ENCODE data around the gene CCDC200. TPM values are rescaled to one million over a fixed set of nuclear protein-coding genes. Genes with fewer than 3 reads are reported as not detected.

Gene CCDC200
- total and polyA plus RNA-seq, 2 of the 13 experiments (the other 11 are each of a cell fraction or from before 2014, with no cell fraction given), result not detected

DNA sequence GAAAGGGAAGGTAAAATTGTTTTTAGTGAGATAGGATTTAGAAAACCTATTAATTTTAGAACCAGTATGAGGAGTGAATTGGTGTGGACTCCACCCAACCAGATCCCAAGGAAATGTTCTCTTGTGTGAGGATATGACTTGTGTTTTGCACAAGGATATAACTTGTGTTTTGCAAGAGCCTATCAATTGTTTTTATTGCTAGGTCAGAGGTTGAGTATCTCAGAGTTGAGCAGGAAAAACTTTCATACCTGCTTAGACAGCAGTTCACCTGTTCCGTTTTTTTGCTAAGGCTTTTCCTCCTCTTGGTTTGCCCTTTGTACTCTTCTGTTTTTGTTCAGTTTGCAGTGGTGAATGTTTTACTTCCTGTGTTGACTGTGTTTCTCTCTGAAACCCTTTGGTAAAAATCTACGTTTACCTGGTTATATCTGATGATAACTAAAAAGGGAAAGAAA lies 52.3 kb downstream of the CCDC200 start (continued):
- TF ChIP-seq, protein P1, sequence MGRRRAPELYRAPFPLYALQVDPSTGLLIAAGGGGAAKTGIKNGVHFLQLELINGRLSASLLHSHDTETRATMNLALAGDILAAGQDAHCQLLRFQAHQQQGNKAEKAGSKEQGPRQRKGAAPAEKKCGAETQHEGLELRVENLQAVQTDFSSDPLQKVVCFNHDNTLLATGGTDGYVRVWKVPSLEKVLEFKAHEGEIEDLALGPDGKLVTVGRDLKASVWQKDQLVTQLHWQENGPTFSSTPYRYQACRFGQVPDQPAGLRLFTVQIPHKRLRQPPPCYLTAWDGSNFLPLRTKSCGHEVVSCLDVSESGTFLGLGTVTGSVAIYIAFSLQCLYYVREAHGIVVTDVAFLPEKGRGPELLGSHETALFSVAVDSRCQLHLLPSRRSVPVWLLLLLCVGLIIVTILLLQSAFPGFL (CRISPR knock-in tag; IDR thresholded peaks at IDR 0.05), result no peak
- no peak for TF ChIP-seq ARHGAP35 (CRISPR knock-in tag; IDR thresholded peaks at IDR 0.05; ENCODE audit: borderline replicate concordance)
- TF ChIP-seq, protein P2, sequence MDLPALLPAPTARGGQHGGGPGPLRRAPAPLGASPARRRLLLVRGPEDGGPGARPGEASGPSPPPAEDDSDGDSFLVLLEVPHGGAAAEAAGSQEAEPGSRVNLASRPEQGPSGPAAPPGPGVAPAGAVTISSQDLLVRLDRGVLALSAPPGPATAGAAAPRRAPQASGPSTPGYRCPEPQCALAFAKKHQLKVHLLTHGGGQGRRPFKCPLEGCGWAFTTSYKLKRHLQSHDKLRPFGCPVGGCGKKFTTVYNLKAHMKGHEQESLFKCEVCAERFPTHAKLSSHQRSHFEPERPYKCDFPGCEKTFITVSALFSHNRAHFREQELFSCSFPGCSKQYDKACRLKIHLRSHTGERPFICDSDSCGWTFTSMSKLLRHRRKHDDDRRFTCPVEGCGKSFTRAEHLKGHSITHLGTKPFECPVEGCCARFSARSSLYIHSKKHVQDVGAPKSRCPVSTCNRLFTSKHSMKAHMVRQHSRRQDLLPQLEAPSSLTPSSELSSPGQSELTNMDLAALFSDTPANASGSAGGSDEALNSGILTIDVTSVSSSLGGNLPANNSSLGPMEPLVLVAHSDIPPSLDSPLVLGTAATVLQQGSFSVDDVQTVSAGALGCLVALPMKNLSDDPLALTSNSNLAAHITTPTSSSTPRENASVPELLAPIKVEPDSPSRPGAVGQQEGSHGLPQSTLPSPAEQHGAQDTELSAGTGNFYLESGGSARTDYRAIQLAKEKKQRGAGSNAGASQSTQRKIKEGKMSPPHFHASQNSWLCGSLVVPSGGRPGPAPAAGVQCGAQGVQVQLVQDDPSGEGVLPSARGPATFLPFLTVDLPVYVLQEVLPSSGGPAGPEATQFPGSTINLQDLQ (CRISPR knock-in tag; IDR thresholded peaks at IDR 0.05), result no peak
- TF ChIP-seq ZFP36L1 (CRISPR knock-in tag; IDR thresholded peaks at IDR 0.05), result no peak
- TF ChIP-seq, protein P3, sequence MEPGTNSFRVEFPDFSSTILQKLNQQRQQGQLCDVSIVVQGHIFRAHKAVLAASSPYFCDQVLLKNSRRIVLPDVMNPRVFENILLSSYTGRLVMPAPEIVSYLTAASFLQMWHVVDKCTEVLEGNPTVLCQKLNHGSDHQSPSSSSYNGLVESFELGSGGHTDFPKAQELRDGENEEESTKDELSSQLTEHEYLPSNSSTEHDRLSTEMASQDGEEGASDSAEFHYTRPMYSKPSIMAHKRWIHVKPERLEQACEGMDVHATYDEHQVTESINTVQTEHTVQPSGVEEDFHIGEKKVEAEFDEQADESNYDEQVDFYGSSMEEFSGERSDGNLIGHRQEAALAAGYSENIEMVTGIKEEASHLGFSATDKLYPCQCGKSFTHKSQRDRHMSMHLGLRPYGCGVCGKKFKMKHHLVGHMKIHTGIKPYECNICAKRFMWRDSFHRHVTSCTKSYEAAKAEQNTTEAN (CRISPR knock-in tag; conservative IDR thresholded peaks at IDR 0.05), result peak; percentile 88
- peak; percentile 99 for TF ChIP-seq ELF3 (CRISPR knock-in tag; IDR thresholded peaks at IDR 0.05)
- no peak for TF ChIP-seq NCOA1 (CRISPR knock-in tag; IDR thresholded peaks at IDR 0.05)
- TF ChIP-seq, protein P4, sequence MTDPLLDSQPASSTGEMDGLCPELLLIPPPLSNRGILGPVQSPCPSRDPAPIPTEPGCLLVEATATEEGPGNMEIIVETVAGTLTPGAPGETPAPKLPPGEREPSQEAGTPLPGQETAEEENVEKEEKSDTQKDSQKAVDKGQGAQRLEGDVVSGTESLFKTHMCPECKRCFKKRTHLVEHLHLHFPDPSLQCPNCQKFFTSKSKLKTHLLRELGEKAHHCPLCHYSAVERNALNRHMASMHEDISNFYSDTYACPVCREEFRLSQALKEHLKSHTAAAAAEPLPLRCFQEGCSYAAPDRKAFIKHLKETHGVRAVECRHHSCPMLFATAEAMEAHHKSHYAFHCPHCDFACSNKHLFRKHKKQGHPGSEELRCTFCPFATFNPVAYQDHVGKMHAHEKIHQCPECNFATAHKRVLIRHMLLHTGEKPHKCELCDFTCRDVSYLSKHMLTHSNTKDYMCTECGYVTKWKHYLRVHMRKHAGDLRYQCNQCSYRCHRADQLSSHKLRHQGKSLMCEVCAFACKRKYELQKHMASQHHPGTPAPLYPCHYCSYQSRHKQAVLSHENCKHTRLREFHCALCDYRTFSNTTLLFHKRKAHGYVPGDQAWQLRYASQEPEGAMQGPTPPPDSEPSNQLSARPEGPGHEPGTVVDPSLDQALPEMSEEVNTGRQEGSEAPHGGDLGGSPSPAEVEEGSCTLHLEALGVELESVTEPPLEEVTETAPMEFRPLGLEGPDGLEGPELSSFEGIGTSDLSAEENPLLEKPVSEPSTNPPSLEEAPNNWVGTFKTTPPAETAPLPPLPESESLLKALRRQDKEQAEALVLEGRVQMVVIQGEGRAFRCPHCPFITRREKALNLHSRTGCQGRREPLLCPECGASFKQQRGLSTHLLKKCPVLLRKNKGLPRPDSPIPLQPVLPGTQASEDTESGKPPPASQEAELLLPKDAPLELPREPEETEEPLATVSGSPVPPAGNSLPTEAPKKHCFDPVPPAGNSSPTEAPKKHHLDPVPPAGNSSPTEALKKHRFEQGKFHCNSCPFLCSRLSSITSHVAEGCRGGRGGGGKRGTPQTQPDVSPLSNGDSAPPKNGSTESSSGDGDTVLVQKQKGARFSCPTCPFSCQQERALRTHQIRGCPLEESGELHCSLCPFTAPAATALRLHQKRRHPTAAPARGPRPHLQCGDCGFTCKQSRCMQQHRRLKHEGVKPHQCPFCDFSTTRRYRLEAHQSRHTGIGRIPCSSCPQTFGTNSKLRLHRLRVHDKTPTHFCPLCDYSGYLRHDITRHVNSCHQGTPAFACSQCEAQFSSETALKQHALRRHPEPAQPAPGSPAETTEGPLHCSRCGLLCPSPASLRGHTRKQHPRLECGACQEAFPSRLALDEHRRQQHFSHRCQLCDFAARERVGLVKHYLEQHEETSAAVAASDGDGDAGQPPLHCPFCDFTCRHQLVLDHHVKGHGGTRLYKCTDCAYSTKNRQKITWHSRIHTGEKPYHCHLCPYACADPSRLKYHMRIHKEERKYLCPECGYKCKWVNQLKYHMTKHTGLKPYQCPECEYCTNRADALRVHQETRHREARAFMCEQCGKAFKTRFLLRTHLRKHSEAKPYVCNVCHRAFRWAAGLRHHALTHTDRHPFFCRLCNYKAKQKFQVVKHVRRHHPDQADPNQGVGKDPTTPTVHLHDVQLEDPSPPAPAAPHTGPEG (CRISPR knock-in tag; IDR thresholded peaks at IDR 0.05), result no peak
- 0 out of 2 replicates have a peak, but pooled peaks have one; percentile 20 for TF ChIP-seq GATA4 (IDR thresholded peaks at IDR 0.05; ENCODE audit: borderline replicate concordance, low read depth)
- no peak for TF ChIP-seq ZFP41 (CRISPR knock-in tag; IDR thresholded peaks at IDR 0.05; ENCODE audit: borderline replicate concordance)
- peak; percentile 54; the same call in 1 of the 2 replicates for TF ChIP-seq FOXK1 (CRISPR knock-in tag; IDR thresholded peaks at IDR 0.05; ENCODE audit: borderline replicate concordance, low read depth)
- TF ChIP-seq ZNF792 (CRISPR knock-in tag; IDR thresholded peaks at IDR 0.05), result peak; percentile 56; the same call in 1 of the 2 replicates
- no peak for TF ChIP-seq SNAPC2 (CRISPR knock-in tag; IDR thresholded peaks at IDR 0.05)
- no peak for TF ChIP-seq ZMAT3 (CRISPR knock-in tag; conservative IDR thresholded peaks at IDR 0.05)
- peak; percentile 61; the same call in 1 of the 2 replicates for TF ChIP-seq ZNF205 (CRISPR knock-in tag; IDR thresholded peaks at IDR 0.05)
- TF ChIP-seq, protein P5, sequence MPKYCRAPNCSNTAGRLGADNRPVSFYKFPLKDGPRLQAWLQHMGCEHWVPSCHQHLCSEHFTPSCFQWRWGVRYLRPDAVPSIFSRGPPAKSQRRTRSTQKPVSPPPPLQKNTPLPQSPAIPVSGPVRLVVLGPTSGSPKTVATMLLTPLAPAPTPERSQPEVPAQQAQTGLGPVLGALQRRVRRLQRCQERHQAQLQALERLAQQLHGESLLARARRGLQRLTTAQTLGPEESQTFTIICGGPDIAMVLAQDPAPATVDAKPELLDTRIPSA (CRISPR knock-in tag; IDR thresholded peaks at IDR 0.05; ENCODE audit: borderline replicate concordance), result no peak
- no peak for TF ChIP-seq TEAD2 (CRISPR knock-in tag; IDR thresholded peaks at IDR 0.05)
- peak; percentile 70 for TF ChIP-seq POLR2AphosphoS5 (IDR thresholded peaks at IDR 0.05; ENCODE audit: low read depth, low read length)

Data from HepG2 (cell line).